Measurements from ENCODE around the gene OMP. TPM values are rescaled to one million over a fixed set of nuclear protein-coding genes. Genes with fewer than 3 reads are reported as not detected.

The OMP gene
- total RNA-seq, 1 donor from 2014 or later, result 1.3 TPM

DNA sequence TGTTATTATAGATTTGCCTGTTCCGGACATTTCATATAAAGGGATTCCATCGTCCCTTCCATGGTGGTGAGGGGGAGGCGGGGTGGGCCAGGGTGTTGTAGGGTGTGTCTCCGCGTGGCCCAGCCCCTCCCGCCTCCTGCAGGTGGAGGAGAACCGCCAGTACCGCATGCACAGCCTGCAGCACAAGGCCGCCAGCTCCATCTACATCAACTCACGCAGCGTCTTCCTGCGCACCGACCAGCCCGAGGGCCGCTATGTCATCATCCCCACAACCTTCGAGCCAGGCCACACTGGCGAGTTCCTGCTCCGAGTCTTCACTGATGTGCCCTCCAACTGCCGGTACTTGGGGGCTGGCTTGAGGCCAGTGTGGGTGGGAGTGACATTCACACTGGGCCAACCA lies 17.9 kb downstream of the OMP start:
- FAIRE-seq (no peak), DNase-seq (ENCODE audit: low read depth) (no peak)
- H3K9me3 Mint-ChIP-seq (ENCODE audit: unreplicated experiment), result no peaks in the 10 kb centered on the region
- TF ChIP-seq EZH2 (IDR thresholded peaks at IDR 0.05; ENCODE audit: insufficient read depth, low read length) (no peak), CTCF (IDR thresholded peaks at IDR 0.05; ENCODE audit: insufficient read depth, low read depth, low read length) (no peak)
- Histone ChIP-seq H3K9me3 (ENCODE audit: insufficient read depth, low read depth, low read length) (no peaks in the 10 kb centered on the region), H3K4me3 (ENCODE audit: insufficient read depth, low read depth, low read length) (no peak overlapping the region), H3K27me3 (ENCODE audit: insufficient read depth, low read length) (no peaks in the 10 kb centered on the region), H3K4me2 (ENCODE audit: low read length) (no peak overlapping the region), H3K4me1 (ENCODE audit: insufficient read depth, low read length) (peaks cover 6% of the 10 kb centered on the region), H3K27ac (ENCODE audit: low read depth, low read length) (no peak overlapping the region), H3K9ac (ENCODE audit: low read length) (no peak overlapping the region), H3K36me3 (ENCODE audit: insufficient read depth, low read length) (no peaks in the 10 kb centered on the region), H4K20me1 (ENCODE audit: insufficient read depth, low read length) (no peaks in the 10 kb centered on the region), H3K79me2 (ENCODE audit: insufficient read depth, low read length) (no peaks in the 10 kb centered on the region), H2AFZ (ENCODE audit: low read depth, low read length) (no peak overlapping the region)
- no peaks in the 10 kb centered on the region for H3K4me1 Mint-ChIP-seq (ENCODE audit: low read depth, unreplicated experiment)
- H3K27ac Mint-ChIP-seq (ENCODE audit: unreplicated experiment), result no peak overlapping the region
- H3K4me3 Mint-ChIP-seq (ENCODE audit: unreplicated experiment), result no peak overlapping the region
- peaks cover 29% of the 10 kb centered on the region for H3K36me3 Mint-ChIP-seq (ENCODE audit: low read depth, unreplicated experiment)
- H3K27me3 Mint-ChIP-seq (ENCODE audit: low read depth, unreplicated experiment), result peaks cover 1% of the 10 kb centered on the region

GRCh38 chr11:77121096-77121640 lies 18.5 kb downstream of the OMP start:
- no peak overlapping the region for H3K27ac Mint-ChIP-seq (ENCODE audit: unreplicated experiment)
- H2AFZ ChIP-seq (ENCODE audit: low read depth, low read length), result no peak overlapping the region
- H4K20me1 ChIP-seq (ENCODE audit: insufficient read depth, low read length), result no peaks in the 10 kb centered on the region
- DNase-seq (ENCODE audit: low read depth) (no peak), FAIRE-seq (no peak)
- no peak overlapping the region for H3K4me3 Mint-ChIP-seq (ENCODE audit: unreplicated experiment)
- peaks cover 1% of the 10 kb centered on the region for H3K27me3 Mint-ChIP-seq (ENCODE audit: low read depth, unreplicated experiment)
- peaks cover 29% of the 10 kb centered on the region for H3K36me3 Mint-ChIP-seq (ENCODE audit: low read depth, unreplicated experiment)
- no peak overlapping the region for H3K27ac ChIP-seq (ENCODE audit: low read depth, low read length)
- H3K4me1 Mint-ChIP-seq (ENCODE audit: low read depth, unreplicated experiment), result no peaks in the 10 kb centered on the region
- H3K9me3 Mint-ChIP-seq (ENCODE audit: unreplicated experiment), result no peaks in the 10 kb centered on the region
- no peak overlapping the region for H3K9ac ChIP-seq (ENCODE audit: low read length)
- H3K4me2 ChIP-seq (ENCODE audit: low read length), result no peak overlapping the region
- no peak overlapping the region for H3K4me3 ChIP-seq (ENCODE audit: insufficient read depth, low read depth, low read length)
- no peaks in the 10 kb centered on the region for H3K79me2 ChIP-seq (ENCODE audit: insufficient read depth, low read length)
- peaks cover 6% of the 10 kb centered on the region for H3K4me1 ChIP-seq (ENCODE audit: insufficient read depth, low read length)
- H3K36me3 ChIP-seq (ENCODE audit: insufficient read depth, low read length), result no peaks in the 10 kb centered on the region
- no peaks in the 10 kb centered on the region for H3K27me3 ChIP-seq (ENCODE audit: insufficient read depth, low read length)
- no peaks in the 10 kb centered on the region for H3K9me3 ChIP-seq (ENCODE audit: insufficient read depth, low read depth, low read length)
- no peak for TF ChIP-seq CTCF (IDR thresholded peaks at IDR 0.05; ENCODE audit: insufficient read depth, low read depth, low read length)
- TF ChIP-seq EZH2 (IDR thresholded peaks at IDR 0.05; ENCODE audit: insufficient read depth, low read length), result no peak

- Histone ChIP-seq H4K20me1 (ENCODE audit: insufficient read depth, low read length) (no peaks in the 10 kb centered on the region), H3K9me3 (ENCODE audit: insufficient read depth, low read depth, low read length) (no peaks in the 10 kb centered on the region), H3K36me3 (ENCODE audit: insufficient read depth, low read length) (no peaks in the 10 kb centered on the region), H3K27ac (ENCODE audit: low read depth, low read length) (no peak overlapping the region), H3K4me2 (ENCODE audit: low read length) (no peak overlapping the region), H3K4me1 (ENCODE audit: insufficient read depth, low read length) (peaks cover 8% of the 10 kb centered on the region), H2AFZ (ENCODE audit: low read depth, low read length) (no peak overlapping the region), H3K9ac (ENCODE audit: low read length) (no peak overlapping the region), H3K27me3 (ENCODE audit: insufficient read depth, low read length) (no peaks in the 10 kb centered on the region), H3K4me3 (ENCODE audit: insufficient read depth, low read depth, low read length) (no peak overlapping the region), H3K79me2 (ENCODE audit: insufficient read depth, low read length) (no peaks in the 10 kb centered on the region)
- Mint-ChIP-seq H3K27me3 (ENCODE audit: low read depth, unreplicated experiment) (peaks cover 4% of the 10 kb centered on the region), H3K9me3 (ENCODE audit: unreplicated experiment) (no peaks in the 10 kb centered on the region), H3K4me3 (ENCODE audit: unreplicated experiment) (no peak overlapping the region), H3K4me1 (ENCODE audit: low read depth, unreplicated experiment) (no peaks in the 10 kb centered on the region), H3K36me3 (ENCODE audit: low read depth, unreplicated experiment) (peaks cover 26% of the 10 kb centered on the region), H3K27ac (ENCODE audit: unreplicated experiment) (no peak overlapping the region)
- FAIRE-seq (no peak), DNase-seq (ENCODE audit: low read depth) (no peak)
- TF ChIP-seq EZH2 (IDR thresholded peaks at IDR 0.05; ENCODE audit: insufficient read depth, low read length) (no peak), CTCF (IDR thresholded peaks at IDR 0.05; ENCODE audit: insufficient read depth, low read depth, low read length) (no peak)
These were observed 19.4 kb downstream of the OMP start for GRCh38 chr11:77121876-77122575.

Measured in astrocyte (in vitro differentiated cells and primary cell).